Fibroblast of upper back skin (primary cell): ENCODE results near the gene NISCH.
A peak's percentile ranks its signal among the peaks of the same experiment; 100 is the strongest.

Experiments used
- DNase-seq: peaks from one replicate; pipeline ENCODE4 v3.0.0-alpha.2; 2013

Gene NISCH

DNA sequence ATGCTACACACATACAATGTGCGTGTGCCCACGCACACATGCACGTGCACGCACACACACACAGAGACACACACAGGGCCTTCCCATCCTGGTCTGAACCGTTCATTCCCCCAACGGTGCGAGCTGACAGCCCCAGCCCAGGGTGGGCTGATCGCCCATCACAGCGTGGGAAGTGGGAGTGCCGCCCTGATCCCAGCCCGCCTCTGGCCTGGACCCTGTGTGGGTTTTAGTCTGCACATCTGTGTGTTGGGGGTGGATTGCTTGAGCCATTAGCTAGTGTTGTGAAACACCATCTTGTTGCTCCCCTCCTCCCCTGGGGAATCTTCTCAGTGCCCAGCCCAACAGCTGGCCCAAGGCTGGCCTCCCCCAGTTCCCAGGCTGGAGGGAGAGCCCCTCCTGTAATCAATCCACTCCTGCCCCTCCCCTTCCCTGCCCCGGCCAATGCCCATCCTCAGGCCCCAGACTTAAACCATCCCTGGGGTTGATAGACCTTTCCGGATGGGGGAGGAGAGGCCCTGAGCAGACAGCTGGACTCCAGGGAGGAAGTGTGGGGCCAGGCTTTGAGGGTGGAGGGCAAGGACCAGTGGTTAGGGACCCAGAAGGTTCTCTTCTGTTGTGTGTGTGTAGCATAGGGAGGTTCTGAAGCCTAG is 18.8 kb upstream of the NISCH start:
- peak; percentile 40 for DNase-seq

DNA sequence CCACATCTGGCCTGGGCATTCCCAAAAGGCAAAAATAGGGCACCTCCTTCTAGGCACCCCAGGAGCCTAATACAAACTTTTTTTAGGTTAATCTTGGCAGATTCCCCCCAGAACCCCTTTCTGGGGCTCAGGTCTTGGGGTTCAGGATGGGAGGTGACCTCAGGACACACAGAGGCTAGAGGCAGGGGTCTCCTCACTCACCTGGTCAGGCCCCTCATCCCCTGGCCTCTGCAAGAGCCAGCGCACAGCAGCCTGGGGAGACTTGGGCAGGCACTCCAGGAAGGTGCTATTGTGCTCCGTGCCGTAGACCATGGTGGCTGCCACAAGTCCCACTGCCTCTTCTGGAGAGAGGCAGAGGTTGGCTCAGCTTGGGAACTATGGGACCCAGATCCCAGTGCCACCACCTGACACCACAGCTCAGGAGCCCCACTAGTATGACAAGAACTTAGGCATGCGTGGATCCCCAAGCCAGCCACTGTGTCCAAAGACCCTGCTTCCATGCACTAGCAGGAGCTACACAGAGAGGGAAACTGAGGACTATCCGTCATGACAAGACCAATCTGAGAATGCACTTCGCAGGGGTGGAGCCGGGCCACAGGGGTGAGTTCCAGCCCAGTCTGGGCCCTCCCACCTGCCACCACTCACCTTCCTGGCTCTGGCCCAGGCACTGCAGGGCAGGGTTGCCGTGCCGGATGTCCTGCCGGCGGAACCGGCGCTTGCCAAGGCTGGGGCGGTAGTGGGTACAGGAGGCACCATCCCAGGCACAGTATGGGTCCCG is 17.9 kb upstream of the NISCH start:
- DNase-seq: no peak

DNA sequence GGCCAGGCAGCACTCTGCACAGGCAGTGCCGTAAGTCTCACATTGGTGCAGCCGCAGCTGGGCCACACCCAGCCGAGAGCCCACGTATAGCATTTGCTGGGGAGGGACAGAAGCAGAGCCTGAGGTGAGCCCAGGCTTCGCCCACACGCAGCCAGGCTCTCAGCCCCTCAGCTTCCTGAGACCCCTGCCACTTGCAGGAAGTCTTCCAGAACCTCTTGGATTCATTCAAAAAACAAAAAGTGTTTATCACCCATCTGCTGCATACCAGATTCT is 17.4 kb upstream of the NISCH start:
- no peak for DNase-seq

DNA sequence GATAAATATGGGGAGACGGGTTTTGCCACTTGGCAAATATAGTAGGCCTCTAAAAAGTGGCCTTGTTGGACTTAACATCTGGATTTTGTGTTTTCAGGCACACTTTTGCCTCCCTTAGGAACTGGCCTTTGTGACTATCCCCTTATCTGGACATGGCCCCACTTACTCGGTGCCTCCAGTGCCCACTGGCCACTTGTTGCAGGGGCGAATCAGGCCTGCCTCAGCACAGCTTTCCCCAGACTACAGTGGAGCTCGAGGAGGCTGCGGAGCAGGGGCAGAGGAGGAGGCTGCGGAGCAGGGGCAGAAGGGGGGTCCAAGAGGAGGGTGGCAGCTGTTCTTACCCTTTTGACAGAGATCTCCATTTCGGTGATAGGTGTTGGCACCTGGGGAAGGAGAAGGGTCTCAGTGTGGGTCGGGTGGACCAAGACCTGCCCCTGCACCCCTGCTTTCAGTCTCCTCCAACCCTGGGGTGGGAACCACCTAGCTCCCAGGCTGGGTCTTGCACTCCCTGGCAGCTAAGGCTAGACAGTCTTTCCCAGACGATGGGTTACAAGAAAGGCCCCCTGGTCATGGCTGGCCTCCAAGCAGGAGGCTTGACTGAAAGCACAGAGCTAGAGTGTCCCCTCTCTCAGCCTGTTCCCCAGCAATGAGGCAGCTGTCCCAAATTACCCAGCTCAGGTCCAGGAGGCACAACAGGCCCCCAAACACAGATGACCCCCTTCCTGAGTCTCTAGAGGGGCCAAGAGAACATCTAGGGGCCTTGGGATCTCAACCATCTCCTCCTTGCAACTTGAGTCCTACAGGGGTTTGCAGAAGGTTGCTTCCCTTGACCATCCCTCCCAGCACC is 16.6 kb upstream of the NISCH start:
- DNase-seq: no peak

DNA sequence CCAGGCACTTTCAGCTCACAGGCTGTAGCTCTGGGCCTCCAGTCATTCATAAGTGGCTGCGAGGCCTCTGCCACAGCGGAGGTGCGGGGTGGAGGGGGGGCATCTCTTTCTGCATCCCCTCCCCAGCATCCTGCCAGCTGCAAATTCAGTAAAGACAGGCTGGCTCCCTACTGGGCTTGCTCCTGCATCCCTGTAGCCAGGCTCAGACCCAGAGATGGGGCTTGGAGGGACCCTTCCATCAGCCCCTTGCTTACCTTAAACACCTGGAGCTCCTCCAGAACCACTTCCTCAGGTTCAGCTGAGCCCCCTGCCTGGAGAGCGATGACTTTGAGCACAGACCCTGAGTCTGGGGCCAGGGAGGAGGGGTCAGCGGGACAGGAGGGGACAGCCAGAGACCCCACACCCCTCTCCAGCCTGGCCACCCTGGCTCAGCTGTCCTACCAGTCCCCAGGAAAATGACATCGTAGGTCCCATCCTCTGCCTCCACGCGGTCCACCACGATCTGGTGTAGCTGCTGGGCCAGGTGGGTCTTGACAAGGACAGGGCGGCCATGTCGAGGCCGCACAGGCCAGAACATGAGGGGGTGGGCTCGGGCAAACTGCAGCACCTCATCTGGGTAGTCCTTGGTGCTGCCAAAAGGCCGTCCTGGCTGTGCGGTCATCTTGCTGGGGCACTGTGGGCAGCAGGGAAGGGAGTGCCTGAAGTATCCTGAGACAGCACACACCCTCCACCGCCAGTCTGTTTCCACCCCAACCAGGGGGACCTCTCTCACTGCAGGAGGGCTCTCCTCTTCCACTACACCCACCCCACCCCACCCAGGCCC is 15.8 kb upstream of the NISCH start:
- DNase-seq: no peak

DNA sequence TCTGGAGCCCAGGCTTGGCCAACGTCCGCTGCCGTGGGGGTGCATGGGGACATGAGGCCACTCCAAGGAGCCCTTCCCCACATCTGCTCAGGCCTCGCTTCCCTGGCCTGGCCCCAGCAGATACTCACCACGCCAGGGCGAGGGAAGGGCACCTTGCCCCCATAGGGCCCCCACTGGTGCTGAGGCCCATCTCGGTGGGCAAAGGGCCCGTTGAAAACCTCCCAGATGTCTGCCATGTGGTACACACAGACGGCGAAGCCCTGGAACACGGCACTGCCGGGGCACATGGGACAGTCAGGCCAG is 15.2 kb upstream of the NISCH start:
- DNase-seq: no peak

DNA sequence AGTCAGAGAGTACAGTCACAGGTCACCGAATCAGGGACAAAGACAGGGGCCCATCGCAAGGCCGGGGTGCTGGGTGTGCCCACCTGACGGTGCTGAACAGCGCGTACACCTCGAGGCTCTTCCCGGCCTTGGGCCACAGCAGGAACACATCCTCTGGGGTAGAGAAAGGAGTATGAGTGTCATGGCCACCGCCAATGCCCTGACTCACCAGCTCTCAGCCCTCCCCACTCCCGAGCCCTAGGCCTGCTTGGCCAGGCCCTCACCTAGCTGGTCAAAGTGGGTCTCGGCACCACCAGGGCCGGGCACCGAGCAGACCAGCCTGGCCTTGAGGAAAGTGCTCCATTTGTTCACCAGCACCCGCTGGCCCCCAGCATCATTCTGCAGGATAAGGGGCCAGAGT is 14.7 kb upstream of the NISCH start:
- DNase-seq: no peak

DNA sequence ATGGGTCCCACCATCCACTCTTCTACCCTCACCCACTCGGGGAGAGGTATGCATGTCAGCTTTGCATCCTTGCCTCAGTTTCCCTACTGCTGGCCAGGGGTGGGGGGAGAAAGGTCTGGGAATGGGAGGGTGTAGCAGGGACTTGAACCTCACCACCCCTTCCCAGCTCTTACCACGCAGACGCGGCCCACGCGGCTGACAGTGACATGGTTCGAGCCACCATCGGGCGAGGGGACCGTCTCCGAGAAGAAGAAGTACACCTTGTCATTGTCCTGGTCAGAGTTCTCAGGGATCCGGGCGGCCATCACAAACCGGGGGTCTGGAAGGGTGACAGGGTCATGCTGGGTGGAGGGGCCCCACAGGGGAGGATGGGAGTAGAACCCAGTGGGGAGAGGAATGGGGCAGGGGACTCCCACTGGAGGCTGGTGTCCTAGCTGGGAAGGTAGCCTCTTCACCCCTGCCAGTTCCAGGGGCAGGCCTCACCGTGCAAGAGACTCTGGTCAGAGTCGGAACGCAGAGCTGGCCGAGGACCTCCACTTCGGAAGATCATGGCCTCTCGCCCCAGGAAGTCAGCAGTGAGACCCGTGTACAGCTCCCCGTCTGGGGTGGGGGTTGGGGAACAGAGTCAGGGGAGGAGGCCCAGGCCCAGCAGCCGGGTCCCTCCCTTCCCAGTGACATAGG is 14.2 kb upstream of the NISCH start:
- DNase-seq: no peak

DNA sequence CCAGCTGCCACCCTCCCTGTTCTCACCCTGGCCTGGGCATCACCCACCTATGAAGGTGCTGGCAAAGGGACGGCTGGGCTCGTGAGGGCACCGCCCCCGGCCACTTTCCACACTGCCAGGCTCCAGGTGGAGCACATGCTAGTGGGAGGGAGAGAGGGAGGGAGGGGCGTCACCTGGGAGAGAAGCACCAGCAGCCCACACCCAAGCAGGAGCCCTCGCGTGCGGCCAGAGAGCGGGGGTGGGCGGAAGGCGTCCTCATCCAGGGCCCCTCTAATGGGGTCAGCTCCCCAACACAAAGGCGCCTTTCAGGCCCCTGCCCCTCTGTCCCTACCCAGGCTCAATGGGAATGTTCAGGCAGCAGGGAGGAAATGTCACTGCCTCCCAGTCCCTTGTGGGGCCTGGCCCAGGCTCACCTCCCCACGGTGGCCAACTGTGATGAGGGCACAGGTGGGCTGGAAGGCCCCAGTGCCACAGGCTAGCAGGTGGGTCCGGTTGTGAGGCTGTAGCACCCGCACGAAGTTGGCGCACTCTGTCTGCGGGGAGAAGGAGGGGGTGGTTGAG is 13.6 kb upstream of the NISCH start:
- DNase-seq: no peak

DNA sequence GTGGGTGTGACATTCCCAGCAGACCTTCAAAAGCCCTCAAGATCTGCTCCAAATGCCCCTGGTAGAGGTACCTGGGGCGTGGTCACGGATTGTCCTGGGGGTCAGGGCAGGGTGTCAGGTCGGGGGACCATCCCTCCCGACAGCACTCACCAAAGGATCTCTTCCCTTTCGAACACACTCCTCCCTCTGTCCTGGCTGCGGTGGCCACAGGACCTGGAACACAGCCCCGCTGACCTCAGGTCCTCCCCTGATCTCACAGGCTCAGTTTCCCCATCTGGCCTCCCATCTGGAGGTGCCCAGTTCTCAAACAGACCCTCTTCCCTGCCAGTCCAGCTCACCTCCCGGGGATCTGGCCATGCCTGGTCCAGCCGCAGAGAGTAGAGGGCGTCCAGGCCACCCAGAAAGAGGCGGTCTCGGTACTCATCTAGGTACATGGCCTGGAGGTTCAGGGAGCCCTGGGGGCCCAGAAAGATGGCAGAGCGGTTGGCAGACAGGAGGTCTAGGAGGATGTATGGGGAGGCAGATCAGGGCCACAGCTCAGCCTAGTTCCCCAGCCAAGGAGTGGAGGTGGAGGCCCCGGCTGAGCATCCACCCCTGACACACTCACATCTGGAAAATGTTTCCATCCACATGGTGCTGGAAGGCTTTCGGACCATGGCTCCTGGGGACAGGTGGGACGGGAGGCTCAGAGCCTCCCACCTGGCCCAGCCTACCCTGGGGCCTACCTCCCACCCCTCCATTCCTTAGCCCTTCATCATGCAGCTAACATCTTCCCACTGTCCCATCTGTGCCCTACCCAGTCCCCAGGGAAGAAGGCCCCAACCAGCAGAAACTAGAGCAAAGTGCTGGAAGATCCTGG is 12.8 kb upstream of the NISCH start:
- no peak for DNase-seq

DNA sequence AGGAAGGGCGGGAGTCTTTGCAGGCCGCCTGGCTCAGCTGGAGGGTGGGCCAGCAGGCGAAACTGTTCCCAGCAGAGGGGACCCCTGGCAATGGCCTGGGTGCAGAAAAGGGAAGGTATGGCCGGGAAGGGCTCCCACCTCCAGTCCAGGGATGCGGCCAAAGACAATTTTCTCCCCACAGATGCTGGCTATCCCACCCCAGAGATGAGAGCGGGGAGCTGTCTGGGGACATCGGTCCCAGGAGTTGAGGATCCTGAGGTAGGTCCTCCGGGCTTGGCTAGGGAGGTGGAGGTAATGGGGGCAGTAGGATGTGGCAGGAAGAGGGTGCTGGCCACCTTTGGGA is 12.2 kb upstream of the NISCH start:
- DNase-seq: no peak

DNA sequence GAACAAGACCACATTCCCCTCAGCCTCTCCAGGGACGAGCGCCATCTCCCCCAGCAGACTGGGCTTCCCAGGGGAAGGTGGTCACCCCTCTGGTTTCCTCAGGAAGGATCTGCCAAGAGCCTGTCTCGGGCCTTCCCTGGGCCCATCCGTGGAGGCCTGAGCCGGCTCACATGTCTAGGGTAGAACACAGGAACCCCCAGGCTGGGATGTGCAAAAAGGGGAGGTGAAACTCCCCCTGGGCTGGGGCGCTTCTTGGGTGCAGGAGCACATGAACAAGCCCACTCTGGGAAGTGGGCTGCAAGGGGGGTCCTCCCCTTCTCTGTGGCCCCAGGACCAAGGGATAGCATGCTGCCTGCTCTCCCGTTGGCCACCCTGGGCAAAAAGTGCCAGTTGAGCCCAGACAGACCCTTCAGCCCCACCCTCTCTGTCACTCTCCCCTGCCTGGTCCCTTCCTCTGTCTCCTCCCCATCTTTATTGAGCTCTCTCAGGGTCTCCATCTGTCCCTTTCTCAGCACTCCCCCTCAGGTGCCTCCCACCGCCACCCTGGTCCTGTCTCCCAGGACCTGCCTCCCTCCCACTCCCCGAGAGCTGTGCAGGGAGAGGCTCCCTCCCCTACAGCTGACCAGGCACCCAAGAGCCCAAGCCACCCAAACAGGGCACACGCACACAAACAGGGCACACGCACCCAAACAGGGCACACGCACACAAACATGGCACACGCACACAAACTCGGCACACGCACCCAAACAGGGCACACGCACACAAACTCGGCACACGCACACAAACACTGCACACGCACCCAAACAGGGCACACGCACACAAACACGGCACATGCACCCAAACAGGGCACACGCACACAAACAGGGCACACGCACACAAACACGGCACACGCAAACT is 11.4 kb upstream of the NISCH start:
- DNase-seq: no peak

DNA sequence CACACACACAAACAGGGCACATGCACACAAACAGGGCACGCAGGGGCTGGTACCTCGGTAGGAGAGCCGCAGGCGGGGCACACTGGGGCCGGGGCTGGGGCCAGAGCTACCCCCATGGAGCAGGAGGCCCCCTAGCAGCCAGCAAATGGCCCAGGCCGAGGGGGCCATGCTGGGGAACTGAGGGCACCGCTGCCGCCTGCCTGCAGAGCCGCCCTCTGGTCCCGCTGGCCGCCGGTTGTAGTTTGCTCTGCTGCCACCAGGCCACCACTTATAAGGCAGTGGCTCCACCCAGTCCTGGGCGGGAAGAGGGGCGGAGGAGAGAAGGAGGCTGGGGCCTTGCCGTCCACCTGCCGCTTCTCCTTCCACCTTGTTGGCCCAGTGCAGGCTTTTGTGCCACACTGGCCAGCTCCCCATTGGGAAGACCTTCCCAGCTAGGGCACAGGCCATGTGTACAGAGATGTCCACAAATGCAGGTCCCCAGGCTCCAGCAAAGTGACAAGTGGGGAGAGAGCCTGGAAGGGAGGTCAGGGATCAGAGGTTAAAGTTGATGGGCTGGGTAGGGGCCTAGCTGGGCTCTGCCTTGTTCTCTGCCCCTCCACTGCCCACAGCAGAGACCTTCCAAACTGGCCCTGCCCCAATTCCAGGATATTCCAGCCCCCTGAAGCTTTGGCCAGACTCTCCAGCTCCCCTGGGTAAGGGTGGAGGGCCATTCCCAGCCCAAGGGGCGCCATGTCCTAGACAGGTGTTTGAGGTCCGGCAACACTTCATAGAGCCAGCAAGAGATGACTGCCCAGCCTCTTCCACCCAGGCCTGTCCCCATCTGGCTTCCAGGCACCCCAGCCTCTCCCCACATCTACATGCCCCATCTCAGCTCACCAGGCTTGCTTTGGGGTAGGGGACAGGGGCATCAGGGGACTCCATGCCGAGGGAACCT is 10.3 kb upstream of the NISCH start, which contains the start of gene SEMA3G:
SEMA3G (minus strand) TSS at position 244 of the 934 bp plus-strand sequence; CDS start at position 168, 76 bp downstream.
- DNase-seq: peak; percentile 37

DNA sequence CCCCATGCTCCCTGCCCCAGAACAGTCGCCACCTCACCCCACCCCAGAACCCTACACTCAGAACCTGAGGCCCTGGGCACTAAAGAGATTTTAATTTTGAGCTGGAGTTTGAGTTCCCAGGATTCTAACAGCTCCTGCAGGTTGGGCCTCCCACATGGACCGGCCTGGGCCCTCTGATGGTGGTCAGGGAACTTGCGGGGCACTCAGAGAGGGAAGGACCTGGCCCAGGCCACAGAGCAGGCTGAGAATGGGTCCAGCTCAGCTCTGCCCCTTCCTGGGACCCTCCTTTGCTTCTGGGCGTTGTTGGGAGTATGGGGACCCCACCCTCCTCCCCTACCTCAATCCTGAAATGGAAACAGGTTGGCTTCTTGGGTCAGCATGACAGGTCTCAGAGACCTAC is 9.4 kb upstream of the NISCH start:
- DNase-seq: no peak

DNA sequence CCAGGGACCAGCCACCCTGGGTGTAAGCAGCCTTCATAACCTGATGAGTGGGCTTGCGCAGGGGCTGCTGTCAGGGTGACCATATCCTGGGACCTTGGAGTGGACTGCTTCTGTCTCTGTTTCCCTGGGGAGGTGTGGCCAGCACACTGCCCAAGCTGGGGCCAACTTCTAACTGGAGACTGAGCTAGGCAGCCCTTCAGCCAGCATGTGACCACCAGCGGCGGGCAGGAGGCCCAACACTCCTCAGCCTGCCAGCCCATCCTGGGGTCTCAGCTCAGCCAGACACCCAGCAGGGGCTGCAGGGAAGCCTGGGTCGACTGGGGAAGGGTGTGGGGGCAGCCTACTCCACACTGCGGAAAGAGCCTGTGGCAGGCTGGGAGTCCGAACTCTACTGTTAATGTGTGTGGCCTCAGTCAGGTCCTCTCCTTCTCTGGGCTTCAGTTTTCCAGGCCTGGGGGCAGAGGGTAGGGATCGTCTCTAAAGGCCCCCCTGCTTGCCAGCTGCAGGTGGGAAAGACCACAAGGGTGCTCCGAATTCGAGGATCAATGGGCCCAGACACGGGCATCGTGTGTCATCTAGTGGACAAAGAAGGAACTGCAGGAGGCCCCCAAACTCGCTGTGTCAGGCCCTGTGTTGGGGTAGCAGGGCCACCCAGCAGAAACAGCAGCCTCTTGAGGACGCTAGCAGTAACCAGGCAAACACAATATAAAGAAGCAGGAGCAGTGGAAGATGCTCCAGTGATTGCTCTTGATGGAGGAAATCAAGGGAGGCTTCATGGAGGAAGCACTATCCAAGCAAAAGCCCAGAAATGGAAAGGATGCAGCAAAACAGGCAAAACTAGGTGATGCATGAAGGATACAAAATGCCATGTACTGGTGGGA is 8.5 kb upstream of the NISCH start:
- DNase-seq: peak; percentile 53

DNA sequence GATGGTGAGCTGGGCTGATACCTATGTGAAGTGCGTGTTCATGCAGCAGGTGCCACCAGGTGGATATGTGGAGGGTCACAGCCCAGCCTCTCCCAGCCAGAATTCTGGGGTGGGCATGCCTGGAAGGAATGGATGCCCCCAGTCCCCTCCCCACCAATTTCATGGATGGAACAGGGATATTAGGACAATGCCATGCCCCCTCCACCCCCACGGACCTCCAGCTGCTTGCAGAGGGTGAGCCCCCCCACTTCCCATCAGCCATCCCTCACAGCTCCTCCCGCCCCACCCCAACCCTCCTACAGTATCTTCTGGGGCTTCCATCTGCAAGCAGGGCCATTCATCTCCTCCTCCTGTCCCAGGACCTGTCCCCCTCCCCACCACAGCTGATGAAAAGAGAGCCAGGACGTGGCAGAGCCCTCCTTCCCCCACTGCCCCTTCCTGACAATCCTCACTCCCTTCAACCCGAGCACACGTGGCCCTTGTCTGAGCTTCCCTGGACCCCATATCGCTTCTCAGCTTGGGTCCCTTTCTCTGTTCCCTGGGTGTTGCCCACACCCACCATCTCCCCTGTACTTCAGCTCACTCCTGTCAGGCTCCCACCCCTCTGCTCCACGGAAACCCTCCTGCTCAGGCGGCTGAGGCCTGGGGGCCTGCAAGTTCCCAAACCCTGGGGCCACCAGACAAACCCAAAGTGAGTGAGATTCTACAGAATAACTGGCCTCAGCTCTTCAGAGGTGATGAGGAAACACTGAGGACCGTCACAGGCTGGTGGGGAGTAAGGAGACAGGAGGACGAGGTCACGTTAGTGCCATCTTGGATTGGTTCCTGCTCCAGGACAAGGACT is 7.7 kb upstream of the NISCH start:
- no peak for DNase-seq
